Adrenal gland (tissue), 12 donors: ENCODE results near the gene MROH2A. TPM values are rescaled to one million over a fixed set of nuclear protein-coding genes. Genes with fewer than 3 reads are reported as not detected.

Source experiments
- DNase-seq, 7 donors: peaks; one replicate each; pipeline ENCODE4 v3.0.0-alpha.2; 2019 to 2020
- H3K27ac ChIP-seq, 5 donors: fragments of 200-600 bp; sonication (generic) in 4 of 5; 1 replicate in 3 of 5; 2 replicates in 2 of 5; pipeline versions ENCODE4 v1.5.1 to v1.8.0; 2016 to 2020; ENCODE audit warnings: mild to moderate bottlenecking in 1 of 5
- H3K27me3 ChIP-seq: fragments of 200-600 bp; 2 replicates; pipeline ENCODE4 v1.8.0; 2021
- H3K36me3 ChIP-seq, 2 donors: fragments of 200-600 bp; replicated peaks in 1 of 2; 1 replicate in 1 of 2; 2 replicates in 1 of 2; pipeline versions ENCODE4 v1.5.1 to v1.8.0; 2018 to 2022
- H3K4me1 ChIP-seq, 2 donors: fragments of 200-600 bp; replicated peaks in 1 of 2; 1 replicate in 1 of 2; 2 replicates in 1 of 2; pipeline versions ENCODE4 v1.5.1 to v1.8.0; 2018 to 2021
- H3K4me3 ChIP-seq, 4 donors: fragments of 200-600 bp; sonication (generic) in 3 of 4; one replicate each; pipeline ENCODE4 v1.5.1; 2016 to 2018
- H3K9me3 ChIP-seq, 3 donors: fragments of 200-600 bp; sonication (generic) in 1 of 3; replicated peaks in 1 of 3; 1 replicate in 2 of 3; 2 replicates in 1 of 3; pipeline versions ENCODE4 v1.5.1 to v1.8.0; 2016 to 2021
- POLR2A ChIP-seq, 2 donors: fragments of 450-650 bp; IDR thresholded peaks; one replicate each; pipeline ENCODE4 v1.6.1; 2017; ENCODE audit warnings: antibody characterized with exemption in 2 of 2, mild to moderate bottlenecking in 2 of 2, moderate library complexity in 1 of 2
- WGBS, 4 donors: extraction: QIAGEN DNeasy Blood & Tissue Kit in 2 of 4; methylation state at CpG; one replicate each; pipeline versions ENCODE4 v1.1.5 to v1.1.7; 2013 to 2017; 5-methylcytosine and 5-hydroxymethylcytosine counted together
- intact Hi-C, 2 donors: fragments of 100-400 bp; cut with DNase I; formaldehyde crosslinking; loops; one replicate each; pipeline versions ENCODE4 v1.14.1 to v1.15.0; 2022 to 2023
- polyA plus RNA-seq, 3 donors: library from polyadenylated mRNA; stranded (reverse); fragments of 200-250 nt in 2 of 3; fragments of 350-450 nt in 1 of 3; fragmentation: Illumina TruSeq in 1 of 3; extraction: RNeasy Lipid Tissue Mini Kit (QIAGEN cat#74804) in 1 of 3; gene quantifications; one replicate each; pipeline ENCODE4 v1.2.3, GENCODE V29; 2013 to 2014
- total RNA-seq, 9 donors: library from RNA; depleted of rRNA in 4 of 9; stranded (reverse); fragments of >200 nt in 4 of 9; fragments of 120-200 nt in 1 of 9; fragmentation: NEBNext Ultra II Directional in 1 of 9; extraction: Animal tissue kit (Norgen Biotek cat#: 25700) in 1 of 9; gene quantifications; one replicate each; pipeline versions ENCODE4 v1.1.0 to v1.2.4, GENCODE V29; 2013 to 2023
- TF ChIP-seq, protein P1 (sequence below), 6 experiments: fragments of 450-650 bp in 4 of 6; fragments of 200-600 bp in 2 of 6; sonication (generic) in 1 of 6; IDR thresholded peaks; 1 replicate in 5 of 6; 2 replicates in 1 of 6; pipeline versions ENCODE4 v1.5.1 to v1.8.0; 2016 to 2021; ENCODE audit warnings: antibody characterized with exemption in 6 of 6, mild to moderate bottlenecking in 2 of 6, moderate library complexity in 1 of 6
- donor health status: healthy with polysubstance abuse.
- donor health status: Bipolar disorder and iron deficiency.
- donor health status: DM: yes; HTN: yes; CAD: no.
- donor health status: DM: no; HTN: no; CAD: no.
- donor health status: DM: no; HTN: no; CAD: no.
- donor health status: DM: yes; HTN: yes; CAD: no.

The MROH2A gene
- total and polyA plus RNA-seq, 12 donors, result 0.13 TPM; not detected in 11

- intact Hi-C loops, result no loop called here
- Histone ChIP-seq H3K27me3 (no peaks in the 10 kb centered on the region), H3K36me3 (no peaks in the 10 kb centered on the region), H3K4me1 (no peaks in the 10 kb centered on the region), H3K27ac (no peak overlapping the region), H3K9me3 (no peaks in the 10 kb centered on the region), H3K4me3 (no peak overlapping the region)
- TF ChIP-seq, protein P1, sequence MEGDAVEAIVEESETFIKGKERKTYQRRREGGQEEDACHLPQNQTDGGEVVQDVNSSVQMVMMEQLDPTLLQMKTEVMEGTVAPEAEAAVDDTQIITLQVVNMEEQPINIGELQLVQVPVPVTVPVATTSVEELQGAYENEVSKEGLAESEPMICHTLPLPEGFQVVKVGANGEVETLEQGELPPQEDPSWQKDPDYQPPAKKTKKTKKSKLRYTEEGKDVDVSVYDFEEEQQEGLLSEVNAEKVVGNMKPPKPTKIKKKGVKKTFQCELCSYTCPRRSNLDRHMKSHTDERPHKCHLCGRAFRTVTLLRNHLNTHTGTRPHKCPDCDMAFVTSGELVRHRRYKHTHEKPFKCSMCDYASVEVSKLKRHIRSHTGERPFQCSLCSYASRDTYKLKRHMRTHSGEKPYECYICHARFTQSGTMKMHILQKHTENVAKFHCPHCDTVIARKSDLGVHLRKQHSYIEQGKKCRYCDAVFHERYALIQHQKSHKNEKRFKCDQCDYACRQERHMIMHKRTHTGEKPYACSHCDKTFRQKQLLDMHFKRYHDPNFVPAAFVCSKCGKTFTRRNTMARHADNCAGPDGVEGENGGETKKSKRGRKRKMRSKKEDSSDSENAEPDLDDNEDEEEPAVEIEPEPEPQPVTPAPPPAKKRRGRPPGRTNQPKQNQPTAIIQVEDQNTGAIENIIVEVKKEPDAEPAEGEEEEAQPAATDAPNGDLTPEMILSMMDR (IDR thresholded peaks at IDR 0.05), result no peak
- TF ChIP-seq POLR2A (IDR thresholded peaks at IDR 0.05), result no peak
- WGBS, 4 donors, result 34 to 57% (median 54%) methylated on average over 2 of the region's 2 CpGs
- peak in 1 of 7 donors; percentile 0 for DNase-seq
Measured at GRCh38 chr2:233816334-233816733, 38.2 kb downstream of the MROH2A start.

DNA sequence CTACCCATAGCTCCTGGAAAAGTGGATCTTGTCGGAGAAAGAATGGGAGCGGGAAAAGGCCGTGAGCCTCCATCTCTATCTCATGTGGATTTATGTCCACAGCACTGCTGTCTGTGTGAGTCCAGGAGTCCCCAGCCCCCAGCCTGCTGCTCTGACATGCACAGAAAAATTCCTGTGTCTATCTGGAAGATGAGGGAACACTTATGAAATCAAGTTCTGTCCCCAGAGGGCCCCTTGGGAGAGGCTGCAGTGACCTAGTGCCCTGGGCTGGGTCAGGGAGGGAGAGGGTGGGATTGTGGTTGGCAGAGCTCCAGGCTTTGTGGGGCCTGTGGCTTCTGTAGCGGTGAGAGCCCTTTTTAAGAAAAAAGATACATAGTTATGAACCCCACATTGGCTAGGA lies 38.6 kb downstream of the MROH2A start:
- TF ChIP-seq, protein P1 (IDR thresholded peaks at IDR 0.05), result no peak
- no peak for TF ChIP-seq POLR2A (IDR thresholded peaks at IDR 0.05)
- Histone ChIP-seq H3K27ac (no peak overlapping the region), H3K9me3 (no peaks in the 10 kb centered on the region), H3K36me3 (no peaks in the 10 kb centered on the region), H3K4me1 (no peaks in the 10 kb centered on the region), H3K27me3 (no peaks in the 10 kb centered on the region), H3K4me3 (no peak overlapping the region)
- WGBS, 4 donors, result 79 to 86% (median 82%) methylated on average over 4 of the region's 4 CpGs
- peak in 1 of 7 donors; percentile 3 for DNase-seq
- intact Hi-C loops, result no loop called here

GRCh38 chr2:233817361-233817911 lies 39.3 kb downstream of the MROH2A start:
- Histone ChIP-seq H3K4me3 (no peak overlapping the region), H3K4me1 (no peaks in the 10 kb centered on the region), H3K27ac (no peak overlapping the region), H3K9me3 (no peaks in the 10 kb centered on the region), H3K36me3 (no peaks in the 10 kb centered on the region), H3K27me3 (no peaks in the 10 kb centered on the region)
- peak in 1 of 7 donors; percentile 9 for DNase-seq
- TF ChIP-seq POLR2A (IDR thresholded peaks at IDR 0.05), result no peak
- TF ChIP-seq, protein P1 (IDR thresholded peaks at IDR 0.05), result no peak
- 70 to 89% (median 82%) methylated on average over 2 to 3 of the region's 3 CpGs for WGBS, 4 donors
- intact Hi-C loops, result no loop called here

- TF ChIP-seq, protein P1 (IDR thresholded peaks at IDR 0.05), result no peak
- TF ChIP-seq POLR2A (IDR thresholded peaks at IDR 0.05), result no peak
- DNase-seq, result peak in 1 of 7 donors; percentile 8
- H3K36me3 ChIP-seq, result no peaks in the 10 kb centered on the region
- H3K4me1 ChIP-seq, result no peaks in the 10 kb centered on the region
- 77 to 90% (median 88%) methylated on average over 11 of the region's 11 CpGs for WGBS, 4 donors
- H3K9me3 ChIP-seq, result no peaks in the 10 kb centered on the region
- intact Hi-C loops, result no loop called here
- no peak overlapping the region for H3K4me3 ChIP-seq
- no peak overlapping the region for H3K27ac ChIP-seq
- no peaks in the 10 kb centered on the region for H3K27me3 ChIP-seq
Measured at GRCh38 chr2:233817995-233818638, 40.0 kb downstream of the MROH2A start.
